Left lung (tissue), 10 donors: ENCODE data around the gene PTPN3. TPM values are rescaled to one million over a fixed set of nuclear protein-coding genes. Genes with fewer than 3 reads are reported as not detected.
A peak's percentile ranks its signal among the peaks of the same experiment; 100 is the strongest.

Experiments used
- ATAC-seq: fragments of 200-7000 bp; cut with Tn5 transposase; one replicate; pipeline ENCODE4 v1.9.1; 2020; ENCODE audit warnings: moderate library complexity
- DNase-seq, 4 donors: peaks; one replicate each; pipeline ENCODE4 v3.0.0-alpha.2; 2013 to 2020
- H3K27ac ChIP-seq, 2 donors: fragments of 200-600 bp; sonication (generic) in 1 of 2; one replicate each; pipeline versions ENCODE4 v1.5.0 to v1.8.0; 2020 to 2021
- H3K27me3 ChIP-seq, 2 donors: fragments of 200-600 bp; sonication (generic) in 1 of 2; one replicate each; pipeline versions ENCODE4 v1.5.0 to v1.8.0; 2020 to 2021
- H3K36me3 ChIP-seq, 2 donors: fragments of 200-600 bp; sonication (generic) in 1 of 2; one replicate each; pipeline versions ENCODE4 v1.5.0 to v1.8.0; 2020 to 2021
- H3K4me1 ChIP-seq, 2 donors: fragments of 200-600 bp; one replicate each; pipeline ENCODE4 v1.8.0; 2021
- H3K4me3 ChIP-seq, 2 donors: fragments of 200-600 bp; sonication (generic) in 1 of 2; one replicate each; pipeline versions ENCODE4 v1.5.0 to v1.8.0; 2020 to 2021; ENCODE audit warnings: mild to moderate bottlenecking in 1 of 2
- H3K9me3 ChIP-seq, 2 donors: fragments of 200-600 bp; sonication (generic) in 1 of 2; one replicate each; pipeline versions ENCODE4 v1.5.0 to v1.8.0; 2020 to 2021
- CTCF ChIP-seq, 2 donors: fragments of 200-600 bp; sonication (generic) in 1 of 2; IDR thresholded peaks; one replicate each; pipeline versions ENCODE4 v1.5.0 to v1.8.0; 2021; ENCODE audit warnings: antibody characterized with exemption in 2 of 2
- intact Hi-C, 2 donors: fragments of 100-400 bp; cut with DNase I; formaldehyde crosslinking; loops; one replicate each; pipeline versions ENCODE4 v1.11.2 to v1.14.2; 2022
- polyA plus RNA-seq, 6 donors: library from polyadenylated mRNA; unstranded; fragments of 120-200 nt; gene quantifications; one replicate each; pipeline ENCODE4 v1.2.1, GENCODE V29; 2013; ENCODE audit not compliant: insufficient read length in 6 of 6
- total RNA-seq, 2 donors: library from RNA; stranded (reverse); fragmentation: NEBNext Ultra II Directional; extraction: Animal tissue kit (Norgen Biotek cat#: 25700); gene quantifications; one replicate each; pipeline ENCODE4 v1.2.1, GENCODE V29; 2021
- donor health status: DM: no; HTN: yes; CAD: no.
- donor health status: DM: no; HTN: no; CAD: no.

PTPN3 gene
- total and polyA plus RNA-seq, 8 donors = 7.7 to 16.6 (median 15.7) TPM

DNA sequence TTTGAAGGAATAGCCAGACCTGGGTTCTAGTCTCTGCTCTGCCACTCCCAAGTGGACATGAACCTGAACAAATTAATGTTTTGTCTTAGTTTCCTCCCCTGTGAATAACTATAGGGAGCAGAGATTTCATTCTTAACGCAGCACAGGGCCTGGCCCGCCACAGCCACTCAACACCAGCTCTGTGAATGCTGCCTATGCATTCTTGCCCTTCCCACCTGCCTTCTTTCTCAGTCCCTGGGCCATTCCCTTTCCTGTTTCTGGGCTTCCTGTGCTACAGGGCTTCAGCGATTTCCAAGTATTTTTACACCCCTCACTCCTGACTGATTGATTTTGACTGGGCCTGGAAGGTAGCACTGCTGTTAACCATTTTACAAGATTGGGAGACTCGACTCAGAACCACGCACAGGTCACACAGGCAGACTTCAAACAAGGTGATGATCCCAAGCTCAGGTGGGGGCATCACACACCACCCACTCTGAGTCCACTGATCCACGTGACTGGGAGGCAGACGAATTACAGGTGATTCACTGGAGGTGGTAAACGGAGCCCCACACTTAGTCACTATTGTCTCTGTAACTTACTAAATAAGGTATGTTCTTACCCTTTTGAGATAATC, 21.4 kb downstream of the PTPN3 start:
- TF ChIP-seq CTCF (IDR thresholded peaks at IDR 0.05) = no peak
- Histone ChIP-seq H3K27ac (peak overlapping the region; percentile 57 to 78), H3K9me3 (no peaks in the 10 kb centered on the region), H3K36me3 (no peaks in the 10 kb centered on the region), H3K27me3 (peaks cover 0 to 46% of the 10 kb centered on the region in 2 donors), H3K4me1 (peaks cover 0 to 9% of the 10 kb centered on the region in 2 donors), H3K4me3 (no peak overlapping the region)
- DNase-seq = no peak
- peak; percentile 39 for ATAC-seq
- intact Hi-C loops = no loop called here

- Histone ChIP-seq H3K27me3 (peaks cover 0 to 48% of the 10 kb centered on the region in 2 donors), H3K9me3 (no peaks in the 10 kb centered on the region), H3K4me3 (no peak overlapping the region), H3K36me3 (no peaks in the 10 kb centered on the region), H3K27ac (peak overlapping the region in 1 of 2 donors; percentile 78), H3K4me1 (peaks cover 0 to 12% of the 10 kb centered on the region in 2 donors)
- peak; percentile 31 for ATAC-seq
- intact Hi-C loops = no loop called here
- TF ChIP-seq CTCF (IDR thresholded peaks at IDR 0.05) = no peak
- DNase-seq = no peak
Measured at GRCh38 chr9:109475526-109475925, 22.6 kb downstream of the PTPN3 start.

DNA sequence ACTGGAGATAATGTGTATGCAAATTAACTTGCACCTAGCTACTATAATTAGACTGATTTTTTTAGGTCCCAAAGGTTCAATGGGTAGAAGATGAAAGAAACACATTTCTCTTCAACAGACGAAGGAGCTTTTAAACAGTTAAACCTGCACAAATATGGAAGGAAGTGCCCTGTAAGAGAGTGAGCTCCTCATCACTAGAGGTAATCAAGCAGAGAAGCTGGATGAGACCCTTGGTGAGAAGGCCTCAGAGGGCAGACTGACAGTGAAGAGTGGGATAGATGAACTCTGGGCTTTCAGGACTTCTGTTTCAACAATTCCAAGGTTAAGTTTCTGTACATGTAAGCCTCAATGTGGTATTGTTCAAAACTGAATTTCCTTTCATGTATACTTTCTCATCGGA, 23.2 kb downstream of the PTPN3 start:
- Histone ChIP-seq H3K4me1 (peaks cover 0 to 12% of the 10 kb centered on the region in 2 donors), H3K9me3 (no peaks in the 10 kb centered on the region), H3K27me3 (peaks cover 0 to 54% of the 10 kb centered on the region in 2 donors), H3K36me3 (no peaks in the 10 kb centered on the region), H3K4me3 (no peak overlapping the region), H3K27ac (peak overlapping the region in 1 of 2 donors; percentile 78)
- TF ChIP-seq CTCF (IDR thresholded peaks at IDR 0.05) = no peak
- intact Hi-C loops = no loop called here
- ATAC-seq = no peak
- no peak for DNase-seq

DNA sequence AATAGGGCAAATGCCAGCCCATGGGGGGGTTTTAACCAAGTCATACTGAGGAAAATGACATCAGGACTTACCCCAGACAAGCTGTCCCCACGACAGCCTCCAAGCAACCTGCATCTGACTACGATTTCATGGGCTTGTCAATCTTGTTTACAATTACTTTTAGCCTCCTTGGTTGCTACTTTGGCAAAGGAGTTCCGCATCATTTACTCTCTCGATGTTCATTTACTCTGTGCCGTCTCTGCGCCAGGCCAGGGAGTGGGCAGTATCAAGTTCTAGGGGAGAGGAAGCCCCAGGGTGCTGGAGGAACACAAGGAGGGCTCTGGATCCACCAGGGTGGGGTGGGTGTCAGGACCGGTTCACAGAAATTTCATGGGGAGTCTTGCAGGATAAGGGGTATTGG, 23.9 kb downstream of the PTPN3 start:
- Histone ChIP-seq H3K9me3 (no peaks in the 10 kb centered on the region), H3K4me3 (no peak overlapping the region), H3K4me1 (peaks cover 0 to 12% of the 10 kb centered on the region in 2 donors), H3K27me3 (peaks cover 0 to 55% of the 10 kb centered on the region in 2 donors), H3K27ac (peak overlapping the region; percentile 39 to 78), H3K36me3 (no peaks in the 10 kb centered on the region)
- no peak for TF ChIP-seq CTCF (IDR thresholded peaks at IDR 0.05)
- intact Hi-C loops = no loop called here
- DNase-seq = no peak
- no peak for ATAC-seq

DNA sequence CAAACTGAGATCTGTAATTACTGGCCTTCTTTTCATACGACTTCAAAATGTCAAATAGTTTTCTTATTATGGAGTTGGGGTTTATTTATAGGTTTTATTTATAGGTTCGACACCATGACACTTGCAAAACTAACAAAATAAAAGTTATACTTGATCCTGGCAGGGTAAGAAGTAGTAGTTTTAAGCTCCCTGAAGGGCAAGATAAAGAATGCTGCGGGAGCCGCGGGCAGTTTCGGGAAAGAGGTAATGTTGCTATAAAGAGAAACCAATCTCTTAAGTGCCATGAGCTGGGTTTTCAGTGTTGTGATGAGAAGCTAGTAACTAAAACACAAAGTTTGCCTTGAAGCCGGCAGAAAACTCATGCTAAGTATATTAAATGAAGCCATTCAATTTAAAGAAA, 24.8 kb downstream of the PTPN3 start:
- DNase-seq (no peak), ATAC-seq (no peak)
- intact Hi-C loops = no loop called here
- H3K27me3 ChIP-seq = peaks cover 0 to 47% of the 10 kb centered on the region in 2 donors
- TF ChIP-seq CTCF (IDR thresholded peaks at IDR 0.05) = no peak
- peaks cover 0 to 12% of the 10 kb centered on the region in 2 donors for H3K4me1 ChIP-seq
- H3K4me3 ChIP-seq = no peak overlapping the region
- no peaks in the 10 kb centered on the region for H3K9me3 ChIP-seq
- H3K27ac ChIP-seq = peak overlapping the region; percentile 39 to 78
- H3K36me3 ChIP-seq = no peaks in the 10 kb centered on the region
